IMR-90 (cell line): ENCODE data around the gene GPR39. TPM values are rescaled to one million over a fixed set of nuclear protein-coding genes. Genes with fewer than 3 reads are reported as not detected.

ENCODE experiments used
- ATAC-seq: fragments of 200-7000 bp; cut with Tn5 transposase; 2 replicates; pipeline ENCODE4 v1.9.1; 2020; ENCODE audit warnings: low read depth, mild to moderate bottlenecking, moderate library complexity
- BruUV-seq: library from RNA; stranded (reverse); fragments of 400-500 nt; replicated peaks from 2 replicates; lab custom pipeline; 2021; lab: Mats Ljungman, UMichigan
- CTCF ChIA-PET: fragments of 300-600 bp; formaldehyde crosslinking; extraction: SDS; loops from one replicate; lab custom pipeline; 2021; ENCODE audit warnings: antibody characterized with exemption; lab: Yijun Ruan, JAX
- POLR2A ChIA-PET: fragments of 300-600 bp; sonication (Branson Sonifier 250); formaldehyde crosslinking; loops from one replicate; lab custom pipeline; 2022; ENCODE audit warnings: antibody characterized with exemption; ENCODE audit not compliant: unreplicated experiment; lab: Charles Lee
- DNase-seq: peaks from one replicate; pipeline ENCODE4 v3.0.0; 2013
- H2AFZ ChIP-seq: replicated peaks from 2 replicates; pipeline ENCODE3; 2013; ENCODE audit warnings: low read length, mild to moderate bottlenecking; ENCODE audit not compliant: poor library complexity
- H2AK5ac ChIP-seq: 2 replicates; pipeline ENCODE4 v1.6.1; 2013; ENCODE audit warnings: low read depth, low read length, inconsistent platforms
- H2AK9ac ChIP-seq: replicated peaks from 2 replicates; pipeline ENCODE3; 2013; ENCODE audit warnings: mild to moderate bottlenecking, low read depth, low read length, moderate library complexity; ENCODE audit not compliant: poor library complexity
- H2BK120ac ChIP-seq: 2 replicates; pipeline ENCODE4 v1.6.1; 2013; ENCODE audit warnings: low read depth, low read length, inconsistent platforms
- H2BK15ac ChIP-seq: 3 replicates; pipeline ENCODE4 v1.6.1; 2013; ENCODE audit warnings: low read depth, low read length, inconsistent platforms
- H2BK20ac ChIP-seq: 2 replicates; pipeline ENCODE4 v1.6.1; 2013; ENCODE audit warnings: low read depth, mild to moderate bottlenecking, inconsistent platforms, low read length, moderate library complexity
- H2BK5ac ChIP-seq: 2 replicates; pipeline ENCODE4 v1.6.1; 2013; ENCODE audit warnings: mild to moderate bottlenecking, low read depth, low read length, inconsistent platforms; ENCODE audit not compliant: poor library complexity, severe bottlenecking
- H3K14ac ChIP-seq: replicated peaks from 2 replicates; pipeline ENCODE4 v1.6.1; 2013; ENCODE audit warnings: low read depth, low read length, inconsistent platforms
- H3K18ac ChIP-seq: 2 replicates; pipeline ENCODE4 v1.6.1; 2013; ENCODE audit warnings: low read depth, low read length, control low read depth
- H3K23ac ChIP-seq: 2 replicates; pipeline ENCODE4 v1.6.1; 2013; ENCODE audit warnings: low read depth, low read length, inconsistent platforms
- H3K27ac ChIP-seq: 2 replicates; pipeline ENCODE4 v1.5.1; 2013; ENCODE audit warnings: mild to moderate bottlenecking, control low read depth, low read length; ENCODE audit not compliant: insufficient read depth
- H3K27me3 ChIP-seq: 2 replicates; pipeline ENCODE4 v1.6.1; 2013; ENCODE audit warnings: low read length; ENCODE audit not compliant: control insufficient read depth, insufficient read depth
- H3K36me3 ChIP-seq: 2 replicates; pipeline ENCODE4 v1.6.1; 2013; ENCODE audit warnings: low read length, mixed read lengths; ENCODE audit not compliant: control insufficient read depth, insufficient read depth
- H3K4ac ChIP-seq: 2 replicates; pipeline ENCODE4 v1.6.1; 2013; ENCODE audit warnings: low read depth, low read length, inconsistent platforms
- H3K4me1 ChIP-seq: 2 replicates; pipeline ENCODE4 v1.6.1; 2013; ENCODE audit warnings: low read length, mixed read lengths; ENCODE audit not compliant: control insufficient read depth, insufficient read depth
- H3K4me2 ChIP-seq: 2 replicates; pipeline ENCODE4 v1.6.1; 2013; ENCODE audit warnings: low read depth, mild to moderate bottlenecking, control low read depth, low read length, moderate library complexity
- H3K4me3 ChIP-seq: 2 replicates; pipeline ENCODE4 v1.5.1; 2013; ENCODE audit warnings: low read depth, mild to moderate bottlenecking, control low read depth, low read length, moderate library complexity; ENCODE audit not compliant: insufficient read depth
- H3K56ac ChIP-seq: 2 replicates; pipeline ENCODE4 v1.6.1; 2013; ENCODE audit warnings: low read length, inconsistent platforms; ENCODE audit not compliant: insufficient read depth; ENCODE audit errors: extremely low read depth
- H3K79me1 ChIP-seq, 2 experiments: 2 replicates each; pipeline ENCODE4 v1.6.1; 2013; ENCODE audit warnings: low read length in 2 of 2, inconsistent platforms in 1 of 2, low read depth in 1 of 2
- H3K9ac ChIP-seq: 2 replicates; pipeline ENCODE4 v1.6.1; 2013; ENCODE audit warnings: low read depth, low read length, control low read depth
- H3K9me1 ChIP-seq: 2 replicates; pipeline ENCODE4 v1.6.1; 2013; ENCODE audit warnings: low read length, inconsistent platforms; ENCODE audit not compliant: insufficient read depth
- H3K9me3 ChIP-seq: 2 replicates; pipeline ENCODE4 v1.6.1; 2013; ENCODE audit warnings: low read length; ENCODE audit not compliant: control insufficient read depth, insufficient read depth
- H4K20me1 ChIP-seq: 2 replicates; pipeline ENCODE4 v1.6.1; 2013; ENCODE audit warnings: low read length, inconsistent platforms; ENCODE audit not compliant: insufficient read depth
- H4K5ac ChIP-seq: 2 replicates; pipeline ENCODE4 v1.6.1; 2013; ENCODE audit warnings: mild to moderate bottlenecking, low read depth, low read length, control low read depth
- H4K8ac ChIP-seq, 2 experiments: 2 replicates each; pipeline ENCODE4 v1.6.1; 2013; ENCODE audit warnings: low read depth in 2 of 2, low read length in 2 of 2, control low read depth in 1 of 2, inconsistent platforms in 1 of 2
- H4K91ac ChIP-seq: 2 replicates; pipeline ENCODE4 v1.6.1; 2013; ENCODE audit warnings: low read depth, low read length, inconsistent platforms; ENCODE audit not compliant: insufficient read depth
- BHLHE40 ChIP-seq: fragments of 150-350 bp; IDR thresholded peaks from 2 replicates; pipeline ENCODE4 v1.6.1; 2016; ENCODE audit warnings: mild to moderate bottlenecking, low read depth, low read length
- CEBPB ChIP-seq: IDR thresholded peaks from 2 replicates; pipeline ENCODE4 v1.6.1; 2012; ENCODE audit warnings: low read depth, low read length, improper control_type of control experiment
- CHD1 ChIP-seq: IDR thresholded peaks from 2 replicates; pipeline ENCODE4 v1.6.1; 2012; ENCODE audit warnings: low read depth, low read length, improper control_type of control experiment
- CTCF ChIP-seq: conservative IDR thresholded peaks from 2 replicates; pipeline ENCODE4 v1.5.1; 2012; ENCODE audit warnings: mild to moderate bottlenecking, low read depth, low read length, improper control_type of control experiment
- ELK1 ChIP-seq: fragments of 150-350 bp; IDR thresholded peaks from 2 replicates; pipeline ENCODE4 v1.6.1; 2016; ENCODE audit warnings: low read depth, mild to moderate bottlenecking, low read length, moderate library complexity, borderline replicate concordance
- FOS ChIP-seq: fragments of 150-350 bp; IDR thresholded peaks from 2 replicates; pipeline ENCODE4 v1.6.1; 2016; ENCODE audit warnings: low read depth, low read length
- MAFK ChIP-seq: IDR thresholded peaks from 2 replicates; pipeline ENCODE4 v1.6.1; 2012; ENCODE audit warnings: low read depth, low read length, improper control_type of control experiment
- MXI1 ChIP-seq: IDR thresholded peaks from 2 replicates; pipeline ENCODE4 v1.6.1; 2012; ENCODE audit warnings: low read depth, mild to moderate bottlenecking, low read length, moderate library complexity, borderline replicate concordance
- NFE2L2 ChIP-seq: fragments of 150-350 bp; IDR thresholded peaks from 2 replicates; pipeline ENCODE4 v1.6.1; 2016; ENCODE audit warnings: low read depth, mild to moderate bottlenecking, low read length
- POLR2A ChIP-seq: IDR thresholded peaks from 2 replicates; pipeline ENCODE4 v1.6.1; 2012; ENCODE audit warnings: mild to moderate bottlenecking, low read depth, low read length
- RAD21 ChIP-seq: IDR thresholded peaks from 2 replicates; pipeline ENCODE4 v1.6.1; 2012; ENCODE audit warnings: low read length, improper control_type of control experiment
- RCOR1 ChIP-seq: IDR thresholded peaks from 2 replicates; pipeline ENCODE4 v1.6.1; 2012; ENCODE audit warnings: mild to moderate bottlenecking, low read length, improper control_type of control experiment; ENCODE audit not compliant: insufficient replicate concordance
- RFX5 ChIP-seq: IDR thresholded peaks from 2 replicates; pipeline ENCODE4 v1.8.0; 2012; ENCODE audit warnings: low read depth, mild to moderate bottlenecking, low read length, moderate library complexity
- SMC3 ChIP-seq: fragments of 150-350 bp; IDR thresholded peaks from 2 replicates; pipeline ENCODE4 v1.6.1; 2016; ENCODE audit warnings: low read depth, mild to moderate bottlenecking, antibody characterized with exemption, low read length, moderate library complexity
- USF2 ChIP-seq: fragments of 150-350 bp; IDR thresholded peaks from 2 replicates; pipeline ENCODE4 v1.6.1; 2017; ENCODE audit warnings: mild to moderate bottlenecking, antibody characterized with exemption, low read length, low read depth
- WGBS, 2 experiments: methylation state at CpG; one replicate each; pipeline versions ENCODE4 v1.1.5 to v1.1.7; 2013; ENCODE audit warnings: missing lambda C conversion rate in 2 of 2; ENCODE audit not compliant: insufficient read length in 1 of 2; ENCODE audit errors: extremely low coverage in 2 of 2; 5-methylcytosine and 5-hydroxymethylcytosine counted together
- dilution Hi-C: fragments of 300-500 bp; cut with HindIII; formaldehyde crosslinking; loops from one replicate; pipeline ENCODE4 v1.14.3; 2018; ENCODE audit warnings: low sequenced_read_pairs; ENCODE audit not compliant: unreplicated experiment
- in situ Hi-C: fragments of 300-500 bp; cut with MboI; formaldehyde crosslinking; loops from 3 replicates; pipeline ENCODE4 v1.14.3; 2019; ENCODE audit warnings: low sequenced_read_pairs, inconsistent platforms, mixed read lengths
- intact Hi-C: fragments of 100-400 bp; cut with micrococcal nuclease; formaldehyde crosslinking; loops from 2 replicates; pipeline ENCODE4 v1.10.0; 2022
- polyA plus RNA-seq, 3 experiments: library from polyadenylated mRNA; depleted of rRNA; stranded (reverse); fragments of >200 nt; gene quantifications; 2 replicates each; pipeline ENCODE4 v1.2.3, GENCODE V29; 2012; ENCODE audit warnings: low replicate concordance in 1 of 3
- total RNA-seq: library from RNA; depleted of rRNA; stranded (reverse); fragments of >200 nt; gene quantifications from 2 replicates; pipeline ENCODE4 v1.2.3, GENCODE V29; 2012

The GPR39 gene
- total and polyA plus RNA-seq, 2 of the 4 experiments (the other 2 are of a cell fraction): 4.4 to 9.0 TPM

- dilution Hi-C loops: no loop called here
- CTCF ChIA-PET: interaction anchor here (0.5 kb wide), 1 partner anchor 1298 kb away, joined by 3 read pairs; no protein-coding TSS in a partner anchor
- no peak for TF ChIP-seq FOS
- TF ChIP-seq POLR2A: no peak
- TF ChIP-seq RCOR1: no peak
- TF ChIP-seq MXI1: no peak
- TF ChIP-seq SMC3: no peak
- no peak for TF ChIP-seq BHLHE40
- TF ChIP-seq MAFK: no peak
- no peak for TF ChIP-seq RFX5
- TF ChIP-seq CTCF: no peak
- no peak for TF ChIP-seq CHD1
- TF ChIP-seq USF2: no peak
- no peak for TF ChIP-seq NFE2L2
- TF ChIP-seq RAD21: no peak
- TF ChIP-seq CEBPB: no peak
- TF ChIP-seq ELK1: no peak
Observed at GRCh38 chr2:132542953-132543569, 126.5 kb downstream of the GPR39 start.

More at GRCh38 chr2:132542953-132543569, 126.5 kb downstream of the GPR39 start:
- no peak overlapping the region for H2BK15ac ChIP-seq
- H2BK5ac ChIP-seq: no peak overlapping the region
- H2AFZ ChIP-seq: no peak overlapping the region
- H3K4me2 ChIP-seq: no peak overlapping the region
- H3K27me3 ChIP-seq: no peaks in the 10 kb centered on the region; the same call in 1 of the 2 replicates
- H3K4ac ChIP-seq: peak overlapping the region; percentile 54
- H3K9ac ChIP-seq: no peak overlapping the region
- BruUV-seq: no TSS peak
- in situ Hi-C loops (loop anchor here (10.0 kb wide), 1 partner anchor 1022 kb away; the partner anchor contains the start of gene NCKAP5), intact Hi-C loops (no loop called here)
- no CpG with 5 or more reads among the region's 4 CpGs for WGBS, 2 experiments
- peak overlapping the region; percentile 76 for H2BK120ac ChIP-seq
- H3K9me3 ChIP-seq: peaks cover 6% of the 10 kb centered on the region; the same call in 1 of the 2 replicates
- no peaks in the 10 kb centered on the region; the same call in 1 of the 2 replicates for H3K4me1 ChIP-seq
- H4K91ac ChIP-seq: peak overlapping the region; percentile 32
- no peak overlapping the region for H3K56ac ChIP-seq
- no peak overlapping the region for H3K4me3 ChIP-seq
- no peaks in the 10 kb centered on the region for H3K79me1 ChIP-seq
- H4K5ac ChIP-seq: peak overlapping the region; percentile 87
- peak overlapping the region; percentile 90; the same call in 1 of the 2 replicates for H3K18ac ChIP-seq
- DNase-seq (peak; percentile 16), ATAC-seq (0 out of 2 replicates have a peak, but pooled peaks have one; percentile 30)
- H3K27ac ChIP-seq: no peak overlapping the region
- POLR2A ChIA-PET: no interaction called here
- no peaks in the 10 kb centered on the region for H3K9me1 ChIP-seq
- peak overlapping the region; percentile 48 for H2AK9ac ChIP-seq
- peak overlapping the region; percentile 87 for H2BK20ac ChIP-seq
- H4K8ac ChIP-seq: peak overlapping the region in 1 of 2 experiments; percentile 65; a peak in 2 of 4 replicates
- H2AK5ac ChIP-seq: no peak overlapping the region
- no peaks in the 10 kb centered on the region for H4K20me1 ChIP-seq
- H3K23ac ChIP-seq: no peak overlapping the region
- H3K36me3 ChIP-seq: no peaks in the 10 kb centered on the region
- H3K14ac ChIP-seq: peak overlapping the region; percentile 69
